Endodermal cell (in vitro differentiated cells): ENCODE data around the gene METTL13. TPM values are rescaled to one million over a fixed set of nuclear protein-coding genes. Genes with fewer than 3 reads are reported as not detected.

Experiments
- DNase-seq: peaks from one replicate; pipeline ENCODE4 v3.0.0-alpha.2; 2017
- H3K27ac ChIP-seq: 2 replicates; pipeline ENCODE4 v1.5.1; 2013; ENCODE audit warnings: mild to moderate bottlenecking, low read depth, low read length, moderate library complexity
- H3K27me3 ChIP-seq: 2 replicates; pipeline ENCODE4 v1.6.1; 2013; ENCODE audit warnings: mild to moderate bottlenecking, low read length, moderate library complexity; ENCODE audit not compliant: insufficient read depth, control insufficient read depth, poor library complexity, severe bottlenecking
- H3K36me3 ChIP-seq: 2 replicates; pipeline ENCODE4 v1.7.0; 2013; ENCODE audit warnings: mild to moderate bottlenecking, low read length, moderate library complexity; ENCODE audit not compliant: control insufficient read depth, insufficient read depth
- H3K4me1 ChIP-seq: one replicate; pipeline ENCODE4 v1.7.0; 2013; ENCODE audit warnings: low read length; ENCODE audit not compliant: control insufficient read depth, insufficient read depth
- H3K4me3 ChIP-seq: 2 replicates; pipeline ENCODE4 v1.5.1; 2013; ENCODE audit warnings: mild to moderate bottlenecking, low read length, moderate library complexity
- H3K9ac ChIP-seq: 2 replicates; pipeline ENCODE4 v1.6.1; 2013; ENCODE audit warnings: mild to moderate bottlenecking, low read length, moderate library complexity; ENCODE audit not compliant: poor library complexity, severe bottlenecking; ENCODE audit errors: extremely low read depth
- H3K9me3 ChIP-seq: 2 replicates; pipeline ENCODE4 v1.6.1; 2013; ENCODE audit warnings: mild to moderate bottlenecking, low read length, moderate library complexity; ENCODE audit not compliant: control insufficient read depth
- H3K27ac Mint-ChIP-seq: 2 replicates; pipeline ENCODE4 v1.8.0; 2020; ENCODE audit warnings: mixed read lengths
- H3K27me3 Mint-ChIP-seq: 2 replicates; pipeline ENCODE4 v1.8.0; 2021; ENCODE audit warnings: mild to moderate bottlenecking, mixed read lengths; ENCODE audit not compliant: insufficient read depth
- H3K36me3 Mint-ChIP-seq: 2 replicates; pipeline ENCODE4 v1.8.0; 2020; ENCODE audit warnings: low read depth, mixed read lengths
- H3K4me1 Mint-ChIP-seq: 2 replicates; pipeline ENCODE4 v1.8.0; 2020; ENCODE audit warnings: mixed read lengths
- H3K4me3 Mint-ChIP-seq: 2 replicates; pipeline ENCODE4 v1.8.0; 2020; ENCODE audit warnings: mild to moderate bottlenecking, moderate library complexity, mixed read lengths
- H3K9me3 Mint-ChIP-seq: 2 replicates; pipeline ENCODE4 v1.8.0; 2020; ENCODE audit warnings: mild to moderate bottlenecking, mixed read lengths
- WGBS, 2 experiments: methylation state at CpG; one replicate each; pipeline versions ENCODE4 v1.1.5 to v1.1.7; 2013; ENCODE audit warnings: missing lambda C conversion rate in 2 of 2, mixed read lengths in 1 of 2; ENCODE audit not compliant: insufficient coverage in 1 of 2, insufficient read length in 1 of 2; 5-methylcytosine and 5-hydroxymethylcytosine counted together
- total RNA-seq, 2 donors: library from RNA; stranded (reverse); fragmentation: NEBNext Ultra II Directional in 1 of 2; extraction: Animal tissue kit (Norgen Biotek cat#: 25700) in 1 of 2; gene quantifications; 2 replicates in 1 of 2; 3 replicates in 1 of 2; pipeline ENCODE4 v1.2.1, GENCODE V29; 2021
- TF ChIP-seq, protein P1 (sequence below): fragments of 200-600 bp; sonication (generic); conservative IDR thresholded peaks from 2 replicates; pipeline ENCODE4 v1.5.0; 2021; ENCODE audit warnings: antibody characterized with exemption, mild to moderate bottlenecking

The METTL13 gene
- total RNA-seq, 2 donors from 2014 or later, result 32.1 to 38.5 TPM

DNA sequence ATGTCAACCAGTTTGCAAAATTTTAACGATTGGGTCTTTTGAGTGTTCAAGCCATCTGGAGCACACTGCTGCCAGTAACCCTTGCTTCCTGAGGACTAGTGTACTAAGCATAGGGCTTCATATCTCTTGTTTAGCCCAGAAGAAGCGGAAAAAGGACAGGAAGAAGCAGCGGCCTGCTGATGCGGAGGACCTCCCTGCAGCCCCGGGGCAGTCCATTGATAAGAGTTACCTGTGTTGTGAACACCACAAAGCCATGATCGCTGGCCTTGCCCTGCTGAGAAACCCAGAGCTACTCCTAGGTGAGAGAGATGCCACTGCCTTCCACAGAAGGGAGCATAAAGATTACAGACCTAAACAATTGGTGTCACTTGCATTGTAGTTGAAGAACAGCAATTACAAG, 8.9 kb downstream of the METTL13 start:
- H3K36me3 ChIP-seq, result peaks cover 90% of the 10 kb centered on the region
- peaks cover 4% of the 10 kb centered on the region for H3K4me1 Mint-ChIP-seq
- H3K4me3 ChIP-seq, result no peak overlapping the region
- H3K9me3 Mint-ChIP-seq, result no peaks in the 10 kb centered on the region
- H3K27me3 ChIP-seq, result no peaks in the 10 kb centered on the region
- H3K9ac ChIP-seq, result no peak overlapping the region
- H3K27ac Mint-ChIP-seq, result no peak overlapping the region
- H3K27me3 Mint-ChIP-seq, result no peaks in the 10 kb centered on the region
- 81 to 90% methylated on average over 6 of the region's 6 CpGs for WGBS, 2 experiments
- no peaks in the 10 kb centered on the region for H3K9me3 ChIP-seq
- no peak overlapping the region for H3K27ac ChIP-seq
- no peak for DNase-seq
- H3K4me3 Mint-ChIP-seq, result no peak overlapping the region
- no peaks in the 10 kb centered on the region for H3K4me1 ChIP-seq
- peaks cover 86% of the 10 kb centered on the region for H3K36me3 Mint-ChIP-seq
- TF ChIP-seq, protein P1, sequence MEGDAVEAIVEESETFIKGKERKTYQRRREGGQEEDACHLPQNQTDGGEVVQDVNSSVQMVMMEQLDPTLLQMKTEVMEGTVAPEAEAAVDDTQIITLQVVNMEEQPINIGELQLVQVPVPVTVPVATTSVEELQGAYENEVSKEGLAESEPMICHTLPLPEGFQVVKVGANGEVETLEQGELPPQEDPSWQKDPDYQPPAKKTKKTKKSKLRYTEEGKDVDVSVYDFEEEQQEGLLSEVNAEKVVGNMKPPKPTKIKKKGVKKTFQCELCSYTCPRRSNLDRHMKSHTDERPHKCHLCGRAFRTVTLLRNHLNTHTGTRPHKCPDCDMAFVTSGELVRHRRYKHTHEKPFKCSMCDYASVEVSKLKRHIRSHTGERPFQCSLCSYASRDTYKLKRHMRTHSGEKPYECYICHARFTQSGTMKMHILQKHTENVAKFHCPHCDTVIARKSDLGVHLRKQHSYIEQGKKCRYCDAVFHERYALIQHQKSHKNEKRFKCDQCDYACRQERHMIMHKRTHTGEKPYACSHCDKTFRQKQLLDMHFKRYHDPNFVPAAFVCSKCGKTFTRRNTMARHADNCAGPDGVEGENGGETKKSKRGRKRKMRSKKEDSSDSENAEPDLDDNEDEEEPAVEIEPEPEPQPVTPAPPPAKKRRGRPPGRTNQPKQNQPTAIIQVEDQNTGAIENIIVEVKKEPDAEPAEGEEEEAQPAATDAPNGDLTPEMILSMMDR, result no peak

DNA sequence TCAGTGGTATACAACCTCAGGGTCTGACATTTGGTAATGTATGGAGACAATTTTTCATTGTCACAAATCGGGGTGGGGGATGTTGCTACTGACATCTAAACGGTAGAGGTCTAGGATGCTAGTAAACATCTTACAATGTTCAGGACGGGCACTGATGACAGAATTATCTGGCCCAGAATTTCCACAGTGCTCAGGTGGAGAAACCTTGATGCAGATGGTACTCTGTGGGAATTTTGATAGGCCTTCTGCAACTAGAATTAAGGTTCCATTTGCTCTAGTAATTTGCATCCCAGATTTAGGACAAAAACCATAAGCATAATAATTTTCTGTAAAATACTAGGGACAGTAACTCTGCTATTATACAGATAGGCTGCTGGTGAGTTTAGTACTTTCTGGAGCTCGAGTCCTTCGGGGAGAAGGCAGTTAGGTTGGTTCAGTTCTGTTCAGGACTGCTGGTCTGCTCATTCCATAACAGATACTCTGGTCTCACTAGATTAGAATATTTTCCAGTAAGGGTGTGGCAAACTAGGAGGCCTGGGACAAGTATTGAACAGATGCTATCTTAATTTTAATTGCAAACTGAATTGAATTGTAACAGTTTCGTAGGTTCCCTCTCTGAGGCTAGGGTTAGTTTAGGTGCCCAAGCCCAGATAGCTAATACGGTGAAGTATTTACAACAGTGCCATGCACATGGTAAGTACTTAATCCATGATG, 11.4 kb downstream of the METTL13 start:
- TF ChIP-seq, protein P1, result no peak
- Histone ChIP-seq H3K9ac (no peak overlapping the region), H3K27me3 (no peaks in the 10 kb centered on the region), H3K9me3 (no peaks in the 10 kb centered on the region), H3K4me1 (no peaks in the 10 kb centered on the region), H3K36me3 (peaks cover 88% of the 10 kb centered on the region), H3K27ac (no peak overlapping the region), H3K4me3 (no peak overlapping the region)
- Mint-ChIP-seq H3K36me3 (peaks cover 81% of the 10 kb centered on the region), H3K4me3 (no peak overlapping the region), H3K4me1 (peaks cover 4% of the 10 kb centered on the region), H3K27ac (no peak overlapping the region), H3K27me3 (no peaks in the 10 kb centered on the region), H3K9me3 (no peaks in the 10 kb centered on the region)
- 94 to 98% methylated on average over 4 to 7 of the region's 7 CpGs for WGBS, 2 experiments
- no peak for DNase-seq

DNA sequence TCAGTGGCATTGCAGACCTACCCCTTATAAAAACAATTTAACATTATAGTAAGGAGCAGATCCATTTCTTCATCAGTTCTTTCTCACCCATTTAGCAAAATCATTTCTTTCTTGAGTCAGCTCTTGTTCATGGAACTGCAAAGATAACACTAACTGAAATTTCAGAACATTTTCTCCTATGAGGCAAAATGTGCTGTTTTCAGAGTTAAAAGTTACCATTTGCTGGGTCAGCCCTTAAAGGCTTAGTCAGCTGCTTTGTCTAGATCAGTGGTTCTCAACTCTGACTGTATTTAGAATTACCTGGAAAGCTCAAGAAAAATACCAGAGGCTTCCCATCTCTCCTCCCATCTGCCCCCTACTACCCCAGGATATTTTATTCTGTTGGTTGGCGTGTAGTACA, 12.2 kb downstream of the METTL13 start:
- Mint-ChIP-seq H3K27ac (no peak overlapping the region), H3K9me3 (no peaks in the 10 kb centered on the region), H3K36me3 (peaks cover 79% of the 10 kb centered on the region), H3K4me1 (peaks cover 4% of the 10 kb centered on the region), H3K4me3 (no peak overlapping the region), H3K27me3 (no peaks in the 10 kb centered on the region)
- TF ChIP-seq, protein P1, result no peak
- no peak overlapping the region for H3K9ac ChIP-seq
- no peaks in the 10 kb centered on the region for H3K4me1 ChIP-seq
- H3K9me3 ChIP-seq, result no peaks in the 10 kb centered on the region
- H3K27ac ChIP-seq, result no peak overlapping the region
- peaks cover 83% of the 10 kb centered on the region for H3K36me3 ChIP-seq
- DNase-seq, result no peak
- no peaks in the 10 kb centered on the region for H3K27me3 ChIP-seq
- no peak overlapping the region for H3K4me3 ChIP-seq
- 93 to 100% methylated on average over 1 of the region's 1 CpG for WGBS, 2 experiments
